SIG-M5 (cell line): ENCODE results near the gene FAM181A.

Source experiments
- DNase-seq: peaks from one replicate; lab custom pipeline; 2025; lab: John Stamatoyannopoulos, UW

The FAM181A gene

GRCh38 chr14:93950948-93951634 is 23.9 kb downstream of the FAM181A start:
- DNase-seq: no peak

GRCh38 chr14:93951635-93952540 is 24.7 kb downstream of the FAM181A start:
- no peak for DNase-seq

DNA sequence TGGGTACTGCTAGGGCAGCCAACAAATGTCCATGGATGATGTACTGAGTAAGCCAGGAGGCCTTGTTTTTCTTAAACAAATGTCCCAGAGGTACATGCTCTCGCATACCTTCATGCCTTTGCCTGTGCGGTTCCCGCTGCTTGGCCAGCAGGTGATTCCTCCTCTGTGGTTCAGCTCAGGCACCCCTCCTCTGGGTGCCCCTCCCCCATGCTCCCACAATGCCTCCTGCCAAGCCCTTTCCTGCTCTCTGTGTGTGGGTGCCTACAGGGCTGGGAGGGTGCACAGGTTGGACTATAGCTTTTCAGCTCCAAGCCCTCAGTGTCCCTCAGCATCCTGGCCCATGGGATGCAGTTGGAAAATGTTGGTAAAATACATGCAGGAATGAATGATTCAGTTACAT is 25.7 kb downstream of the FAM181A start:
- DNase-seq: no peak

DNA sequence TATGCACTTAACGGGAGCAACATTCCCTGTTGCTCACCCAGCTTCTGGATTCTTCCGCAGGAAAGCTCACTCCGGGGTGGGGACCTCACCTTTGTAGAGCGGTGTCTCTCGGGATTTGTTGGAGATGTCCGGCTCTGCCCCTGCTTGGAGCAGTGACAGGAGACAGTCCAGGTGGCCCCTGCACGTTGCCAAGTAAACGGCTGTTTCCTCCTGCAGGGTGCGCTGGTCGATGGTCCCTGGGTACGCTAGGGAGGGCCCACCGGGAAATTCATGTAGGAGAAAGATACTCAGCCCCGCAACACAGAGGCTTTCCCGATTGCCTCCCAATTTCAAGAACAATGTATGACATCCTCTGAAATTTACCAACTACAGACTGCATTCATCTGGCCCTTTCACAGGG is 26.1 kb downstream of the FAM181A start:
- DNase-seq: no peak

DNA sequence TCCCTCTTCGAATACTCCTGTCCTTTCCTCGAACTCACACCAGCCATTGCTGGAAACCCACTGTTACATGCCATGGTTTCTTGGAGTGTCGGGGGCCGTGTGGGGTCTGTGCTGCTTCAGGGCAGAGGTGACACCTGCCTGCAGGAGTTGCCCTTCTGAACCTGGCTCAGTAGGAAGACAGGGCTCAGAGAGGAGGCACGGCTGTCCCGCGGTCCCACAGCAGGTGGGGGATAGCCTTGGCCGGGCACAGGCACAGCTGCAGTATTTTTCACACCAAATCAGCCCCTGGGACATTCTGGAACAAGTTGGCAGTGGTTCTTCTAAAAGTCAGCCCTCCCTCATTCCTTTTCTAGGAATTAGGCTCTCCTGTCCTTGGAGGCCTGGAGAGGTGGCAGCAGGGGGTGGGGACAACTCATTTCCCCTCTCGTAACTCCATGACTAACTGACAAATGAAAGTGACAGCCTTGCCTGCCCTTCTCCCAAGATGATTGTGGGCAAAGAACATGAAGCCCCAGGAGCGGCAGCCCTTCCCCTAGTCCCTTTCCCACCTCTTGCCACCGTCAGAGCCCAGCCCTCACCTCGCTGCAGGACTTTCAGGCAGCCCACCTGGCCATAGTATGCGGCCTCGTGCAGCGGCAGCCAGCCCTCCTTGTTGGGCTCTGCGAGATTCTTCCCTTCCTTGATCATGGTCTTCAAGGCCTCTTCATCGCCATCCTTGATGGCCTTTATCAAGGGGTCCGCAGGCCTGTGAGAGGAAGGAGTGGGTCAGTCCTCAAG is 26.8 kb downstream of the FAM181A start:
- no peak for DNase-seq

DNA sequence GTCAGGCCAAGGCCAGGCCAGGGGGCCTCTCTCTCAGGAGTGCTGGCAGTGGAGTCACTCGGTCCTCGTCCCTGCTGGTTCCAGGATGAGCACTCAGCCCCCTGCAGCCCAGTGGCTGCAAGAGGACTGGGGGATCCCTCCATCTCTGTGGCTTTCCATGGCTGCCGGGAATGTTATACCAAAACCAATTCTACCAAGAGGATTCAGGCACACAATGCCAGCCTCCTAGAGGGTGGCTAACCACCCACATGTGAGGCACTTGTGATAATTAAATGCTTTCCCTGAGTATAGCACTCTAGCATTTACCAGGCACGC is 27.3 kb downstream of the FAM181A start:
- DNase-seq: no peak

DNA sequence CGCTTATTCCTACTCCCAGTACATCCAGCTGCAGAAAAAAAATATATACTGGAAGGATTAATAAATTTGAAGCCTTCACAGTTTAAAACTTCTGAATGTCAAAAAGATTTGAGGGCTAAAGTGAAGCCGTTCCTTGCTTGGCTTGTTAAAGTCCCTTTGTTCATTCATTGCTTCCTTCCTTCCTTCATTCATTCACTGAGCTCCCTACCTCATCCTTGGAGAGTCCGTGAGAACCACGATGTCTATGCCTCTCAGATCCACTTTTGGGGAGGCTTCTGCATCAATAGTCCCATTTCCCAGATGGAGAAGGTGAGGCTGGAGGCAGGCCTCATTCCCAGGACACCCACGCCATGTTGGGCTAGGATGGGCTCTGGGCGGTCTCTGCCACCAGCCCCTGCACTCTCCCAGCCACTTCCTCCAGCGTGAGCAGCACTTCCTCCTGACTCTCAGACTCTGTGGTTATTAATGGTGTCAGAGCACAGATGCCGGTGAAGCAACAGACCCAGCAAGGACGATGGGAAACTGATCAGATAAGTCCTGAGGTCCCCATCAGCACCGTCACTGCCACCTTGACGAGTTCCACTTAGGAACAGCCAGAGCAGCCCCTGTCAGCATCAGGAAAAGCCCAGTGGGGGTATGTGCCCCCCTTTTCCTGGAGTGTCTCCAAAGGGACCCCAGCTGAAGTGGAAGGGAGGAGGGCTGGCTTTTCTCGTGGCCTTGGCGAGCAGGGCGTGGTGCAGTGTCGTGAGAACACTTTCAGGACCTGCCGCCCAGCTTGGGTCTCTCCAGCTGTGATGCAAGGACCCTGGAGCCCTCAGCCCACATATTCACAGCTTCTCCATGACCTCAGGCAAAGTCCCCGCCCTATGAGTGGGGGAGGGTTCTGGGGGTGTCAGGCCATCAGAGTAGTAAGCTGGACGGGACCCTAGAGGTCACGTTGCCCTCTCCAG is 28.0 kb downstream of the FAM181A start:
- peak; percentile 84 for DNase-seq

GRCh38 chr14:93955850-93956481 is 28.8 kb downstream of the FAM181A start:
- no peak for DNase-seq

GRCh38 chr14:93956514-93957332 is 29.6 kb downstream of the FAM181A start:
- no peak for DNase-seq

GRCh38 chr14:93957333-93957710 is 30.2 kb downstream of the FAM181A start:
- DNase-seq: no peak

DNA sequence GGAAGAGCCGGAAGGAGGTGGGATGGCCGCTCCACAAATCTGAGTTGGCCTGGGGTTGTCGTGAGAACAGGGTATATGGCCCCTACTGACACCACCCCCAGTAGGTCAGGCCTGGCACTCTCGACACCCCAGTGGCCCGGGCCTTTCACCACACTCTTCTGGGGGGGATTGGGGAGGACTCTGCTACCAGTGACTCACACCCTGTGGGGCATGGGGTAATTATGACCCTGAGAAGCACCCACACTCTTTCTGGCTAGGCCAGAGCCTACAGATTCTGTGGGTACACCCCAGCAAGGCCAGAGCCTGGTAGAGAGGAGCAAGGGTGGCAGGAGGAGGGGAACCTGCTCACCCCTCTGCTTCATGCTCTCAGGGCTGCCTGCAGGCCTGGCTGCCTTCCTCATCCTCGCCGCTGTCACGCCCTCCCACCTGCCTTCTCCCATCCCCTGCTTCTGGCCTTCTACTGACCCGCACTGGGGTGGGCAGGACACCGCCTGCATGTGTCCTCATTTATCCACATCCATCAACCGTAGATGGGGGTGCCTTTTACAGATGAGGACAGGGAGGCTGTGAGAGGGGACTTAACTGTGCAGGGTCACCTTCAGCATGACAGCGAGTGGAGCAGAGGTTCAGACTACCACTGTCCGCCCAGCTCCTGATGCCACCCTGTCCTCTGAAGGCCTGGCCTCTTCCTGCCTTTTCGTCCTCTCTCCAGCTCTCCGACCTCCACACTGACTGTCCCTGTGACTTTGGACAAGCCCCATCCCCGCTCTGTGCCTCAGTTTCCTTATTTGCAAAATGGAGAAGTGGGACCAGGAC is 30.8 kb downstream of the FAM181A start:
- no peak for DNase-seq

- no peak for DNase-seq
These were observed 31.6 kb downstream of the FAM181A start for GRCh38 chr14:93958567-93959238.

- peak; percentile 34 for DNase-seq
These were observed 32.3 kb downstream of the FAM181A start for GRCh38 chr14:93959239-93960107.

- DNase-seq: no peak
These were observed 32.9 kb downstream of the FAM181A start for GRCh38 chr14:93960108-93960475.

DNA sequence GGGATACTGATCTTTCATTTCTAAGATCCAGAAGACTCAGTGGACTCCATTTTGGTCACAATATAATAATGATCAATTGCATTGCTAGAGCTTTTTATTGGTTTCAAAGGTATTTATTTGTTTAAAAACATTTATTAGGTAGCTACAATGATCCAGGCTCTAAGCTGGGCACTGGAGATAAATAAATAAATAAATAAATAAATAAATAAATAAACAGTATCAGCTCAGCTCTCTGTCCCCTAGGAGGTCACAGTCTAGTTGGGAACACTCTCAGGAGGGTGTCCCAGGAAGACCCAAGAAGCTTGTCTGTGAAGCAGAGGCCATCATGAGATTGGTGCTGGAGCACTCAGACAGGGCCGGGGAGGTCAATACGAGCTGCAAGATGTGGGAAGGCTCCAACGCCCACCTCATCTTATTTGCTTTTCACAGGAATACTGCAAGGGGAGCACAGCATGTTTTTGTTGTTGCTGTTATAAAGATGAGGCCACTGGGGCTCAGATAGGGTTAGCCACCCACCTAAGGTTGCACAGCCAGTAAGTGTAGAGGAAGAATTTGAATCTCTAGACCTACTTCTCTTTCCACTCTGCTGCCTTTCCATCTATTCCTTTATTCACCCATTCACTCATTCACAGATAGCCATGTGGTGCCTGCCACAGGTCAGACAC is 33.8 kb downstream of the FAM181A start:
- no peak for DNase-seq

GRCh38 chr14:93961620-93962019 is 34.5 kb downstream of the FAM181A start:
- DNase-seq: no peak
